Type B pancreatic cell (in vitro differentiated cells): ENCODE data around the gene TAF8. TPM values are rescaled to one million over a fixed set of nuclear protein-coding genes. Genes with fewer than 3 reads are reported as not detected.

Source experiments
- DNase-seq: peaks from one replicate; pipeline ENCODE4 v3.0.0; 2021; ENCODE audit warnings: mixed read lengths; ENCODE audit not compliant: unreplicated experiment; ENCODE audit errors: extremely low spot score
- H3K27ac Mint-ChIP-seq: 2 replicates; pipeline ENCODE4 v1.8.0; 2021; ENCODE audit warnings: mild to moderate bottlenecking, mixed read lengths
- H3K27me3 Mint-ChIP-seq: 2 replicates; pipeline ENCODE4 v1.8.0; 2021; ENCODE audit warnings: mixed read lengths
- H3K36me3 Mint-ChIP-seq: 2 replicates; pipeline ENCODE4 v1.8.0; 2021; ENCODE audit warnings: mixed read lengths
- H3K4me1 Mint-ChIP-seq: one replicate; pipeline ENCODE4 v1.8.0; 2021; ENCODE audit warnings: mixed read lengths; ENCODE audit not compliant: unreplicated experiment
- H3K4me3 Mint-ChIP-seq: 2 replicates; pipeline ENCODE4 v1.8.0; 2021; ENCODE audit warnings: mild to moderate bottlenecking, mixed read lengths
- H3K9me3 Mint-ChIP-seq: 2 replicates; pipeline ENCODE4 v1.8.0; 2021; ENCODE audit warnings: mixed read lengths
- total RNA-seq: library from RNA; stranded (reverse); gene quantifications from 2 replicates; pipeline ENCODE4 v1.2.1, GENCODE V29; 2021; ENCODE audit warnings: low replicate concordance
- TF ChIP-seq, protein P1 (sequence below): fragments of 200-600 bp; sonication (generic); conservative IDR thresholded peaks from 2 replicates; pipeline ENCODE4 v1.5.0; 2021; ENCODE audit warnings: antibody characterized with exemption, mild to moderate bottlenecking

Gene TAF8
- total RNA-seq, 1 donor from 2014 or later = 36.0 TPM

DNA sequence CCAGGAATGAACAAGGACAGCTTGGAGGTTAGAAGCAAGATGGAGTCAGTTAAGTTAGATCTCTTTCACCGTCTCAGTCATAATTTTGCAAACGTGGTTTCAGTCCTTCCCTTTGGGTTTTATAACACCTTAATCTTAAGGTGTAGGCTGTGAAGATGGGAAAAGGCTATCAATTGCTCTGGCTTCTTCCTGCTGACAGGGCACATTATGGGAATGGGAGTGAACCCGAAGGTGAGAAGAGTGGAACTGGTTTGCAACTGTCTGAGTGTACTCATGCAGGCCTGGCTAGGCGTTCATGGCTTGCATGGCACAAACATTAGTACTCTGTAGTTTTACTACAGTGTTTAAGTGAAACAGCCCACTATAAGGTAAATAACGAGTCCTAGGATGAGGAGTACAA is 9.4 kb downstream of the TAF8 start:
- no peak for DNase-seq
- H3K4me1 Mint-ChIP-seq = no peaks in the 10 kb centered on the region
- H3K4me3 Mint-ChIP-seq = no peak overlapping the region
- TF ChIP-seq, protein P1, sequence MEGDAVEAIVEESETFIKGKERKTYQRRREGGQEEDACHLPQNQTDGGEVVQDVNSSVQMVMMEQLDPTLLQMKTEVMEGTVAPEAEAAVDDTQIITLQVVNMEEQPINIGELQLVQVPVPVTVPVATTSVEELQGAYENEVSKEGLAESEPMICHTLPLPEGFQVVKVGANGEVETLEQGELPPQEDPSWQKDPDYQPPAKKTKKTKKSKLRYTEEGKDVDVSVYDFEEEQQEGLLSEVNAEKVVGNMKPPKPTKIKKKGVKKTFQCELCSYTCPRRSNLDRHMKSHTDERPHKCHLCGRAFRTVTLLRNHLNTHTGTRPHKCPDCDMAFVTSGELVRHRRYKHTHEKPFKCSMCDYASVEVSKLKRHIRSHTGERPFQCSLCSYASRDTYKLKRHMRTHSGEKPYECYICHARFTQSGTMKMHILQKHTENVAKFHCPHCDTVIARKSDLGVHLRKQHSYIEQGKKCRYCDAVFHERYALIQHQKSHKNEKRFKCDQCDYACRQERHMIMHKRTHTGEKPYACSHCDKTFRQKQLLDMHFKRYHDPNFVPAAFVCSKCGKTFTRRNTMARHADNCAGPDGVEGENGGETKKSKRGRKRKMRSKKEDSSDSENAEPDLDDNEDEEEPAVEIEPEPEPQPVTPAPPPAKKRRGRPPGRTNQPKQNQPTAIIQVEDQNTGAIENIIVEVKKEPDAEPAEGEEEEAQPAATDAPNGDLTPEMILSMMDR = no peak
- no peak overlapping the region for H3K27ac Mint-ChIP-seq
- peaks cover 46% of the 10 kb centered on the region for H3K36me3 Mint-ChIP-seq
- H3K27me3 Mint-ChIP-seq = no peaks in the 10 kb centered on the region
- peaks cover 5% of the 10 kb centered on the region for H3K9me3 Mint-ChIP-seq

GRCh38 chr6:42066156-42066675 is 15.9 kb downstream of the TAF8 start:
- DNase-seq = no peak
- no peak overlapping the region for H3K4me3 Mint-ChIP-seq
- peaks cover 15% of the 10 kb centered on the region for H3K36me3 Mint-ChIP-seq
- H3K27me3 Mint-ChIP-seq = no peaks in the 10 kb centered on the region
- TF ChIP-seq, protein P1 = no peak
- no peaks in the 10 kb centered on the region for H3K9me3 Mint-ChIP-seq
- no peak overlapping the region for H3K27ac Mint-ChIP-seq
- H3K4me1 Mint-ChIP-seq = no peaks in the 10 kb centered on the region

- Mint-ChIP-seq H3K4me1 (no peaks in the 10 kb centered on the region), H3K36me3 (peaks cover 22% of the 10 kb centered on the region), H3K4me3 (no peak overlapping the region), H3K27me3 (no peaks in the 10 kb centered on the region), H3K27ac (no peak overlapping the region), H3K9me3 (no peaks in the 10 kb centered on the region)
- TF ChIP-seq, protein P1 = no peak
- no peak for DNase-seq
These were observed 17.8 kb downstream of the TAF8 start for GRCh38 chr6:42068173-42068572.

DNA sequence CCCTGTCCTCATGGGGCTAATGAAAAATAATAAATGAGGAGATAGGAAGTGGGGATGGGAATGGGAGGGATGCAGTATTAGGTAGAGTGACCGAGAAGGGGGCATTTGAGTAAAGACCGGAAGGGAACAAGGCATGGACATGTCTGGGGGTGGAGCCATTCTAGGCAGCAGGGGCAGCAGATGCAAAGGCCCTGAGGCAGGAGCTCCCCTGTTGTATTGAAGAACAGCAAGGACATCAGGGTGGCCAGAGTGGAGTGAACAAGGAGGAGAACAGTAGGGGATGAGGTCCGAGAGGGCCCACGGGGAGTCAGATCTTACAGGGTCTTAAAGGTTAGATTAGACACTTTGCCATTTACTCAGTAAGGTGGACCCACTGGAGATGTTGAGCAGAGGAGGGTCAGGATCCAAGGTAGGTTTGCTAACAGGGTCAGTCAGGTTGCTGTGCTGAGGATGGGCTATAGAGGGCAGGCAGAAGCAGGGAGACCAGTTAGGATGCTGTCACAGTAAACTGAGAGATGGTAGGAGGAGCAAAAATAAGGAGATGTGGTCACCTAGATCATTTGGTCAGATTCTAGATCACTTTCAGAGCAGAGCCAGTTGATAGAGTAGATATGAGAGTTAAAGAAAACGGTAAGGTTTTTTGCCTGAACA is 18.7 kb downstream of the TAF8 start:
- Mint-ChIP-seq H3K4me3 (no peak overlapping the region), H3K27ac (no peak overlapping the region), H3K4me1 (no peaks in the 10 kb centered on the region), H3K9me3 (no peaks in the 10 kb centered on the region), H3K27me3 (no peaks in the 10 kb centered on the region), H3K36me3 (peaks cover 23% of the 10 kb centered on the region)
- TF ChIP-seq, protein P1 = no peak
- no peak for DNase-seq

- H3K4me3 Mint-ChIP-seq = no peak overlapping the region
- TF ChIP-seq, protein P1 = no peak
- peaks cover 5% of the 10 kb centered on the region for H3K4me1 Mint-ChIP-seq
- no peak for DNase-seq
- no peak overlapping the region for H3K27ac Mint-ChIP-seq
- no peaks in the 10 kb centered on the region for H3K27me3 Mint-ChIP-seq
- no peaks in the 10 kb centered on the region for H3K9me3 Mint-ChIP-seq
- H3K36me3 Mint-ChIP-seq = peaks cover 19% of the 10 kb centered on the region
These were observed 21.7 kb downstream of the TAF8 start for GRCh38 chr6:42071881-42072583.
